ENCODE data around the gene LENG8.
"Not testable (repeated sequence)": the region's sequence is repeated elsewhere in the genome, so short reads cannot be mapped to it uniquely, and the experiment has no call there.

Gene LENG8

DNA sequence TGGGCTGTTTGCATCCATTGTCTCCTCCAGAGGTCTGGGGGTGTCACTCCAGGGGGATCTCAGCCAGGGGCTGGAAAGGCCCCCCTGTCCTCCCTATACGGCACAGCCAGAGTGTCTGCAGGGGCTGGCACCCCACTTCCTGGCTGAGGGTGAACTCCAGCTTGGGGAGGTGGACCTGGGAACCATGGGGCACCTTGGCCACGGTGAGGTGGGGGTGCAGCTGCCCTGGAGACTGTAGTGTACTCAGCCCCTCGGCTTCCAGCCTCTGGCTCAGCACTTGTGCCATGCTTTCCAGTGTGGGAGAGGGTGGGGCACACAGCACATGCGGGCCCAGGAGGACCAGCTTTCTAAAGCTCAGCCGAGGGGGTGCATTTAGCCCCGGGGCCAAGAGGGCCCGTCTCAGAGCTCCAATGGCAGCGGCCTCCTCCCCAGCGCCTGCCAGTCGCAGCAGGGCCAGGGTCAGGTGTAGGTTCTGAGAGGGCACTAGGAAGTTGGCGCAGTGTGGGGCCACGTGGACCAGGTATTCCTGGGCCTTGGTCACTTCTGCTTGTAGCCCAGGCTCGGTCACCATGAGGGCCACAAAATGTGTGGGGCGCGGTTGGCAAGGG is 13.2 kb downstream of the LENG8 start:
- DNase-seq (ENCODE audit: low read depth): no peak

GRCh38 chr19:54462655-54463530 is 13.9 kb downstream of the LENG8 start:
- DNase-seq (ENCODE audit: low read depth): peak; percentile 49

- DNase-seq (ENCODE audit: low read depth): peak; percentile 88
Observed at GRCh38 chr19:54463531-54464043, 14.6 kb downstream of the LENG8 start, which contains the start of gene LENG9. Gene LENG9 (minus strand): TSS chr19:54463778. CDS start chr19:54463526, 252 bp downstream.

GRCh38 chr19:54464044-54464629 is 15.1 kb downstream of the LENG8 start:
- peak; percentile 71 for DNase-seq (ENCODE audit: low read depth)

- peak; percentile 57 for DNase-seq (ENCODE audit: low read depth)
Observed at GRCh38 chr19:54464630-54465425, 15.8 kb downstream of the LENG8 start.

- DNase-seq (ENCODE audit: low read depth): no peak
Observed at GRCh38 chr19:54465426-54466109, 16.6 kb downstream of the LENG8 start.

DNA sequence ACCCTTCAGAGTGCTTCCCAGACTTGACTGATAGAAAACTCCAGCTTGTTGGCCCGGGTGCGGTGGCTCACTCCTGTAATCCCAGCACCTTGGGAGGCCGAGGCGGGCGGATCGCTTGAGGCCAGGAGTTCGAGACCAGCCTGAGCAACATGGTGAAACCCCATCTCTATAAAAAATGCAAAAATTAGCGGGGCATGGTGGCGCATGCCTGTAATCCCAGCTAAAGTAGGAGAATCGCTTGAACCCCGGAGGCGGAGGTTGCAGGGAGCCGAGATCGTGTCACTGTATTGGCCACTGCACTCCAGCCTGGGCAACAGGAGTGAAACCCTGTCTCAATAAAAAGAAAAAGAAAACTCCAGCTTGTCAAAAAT is 17.1 kb downstream of the LENG8 start:
- DNase-seq (ENCODE audit: low read depth): not testable (repeated sequence)

DNA sequence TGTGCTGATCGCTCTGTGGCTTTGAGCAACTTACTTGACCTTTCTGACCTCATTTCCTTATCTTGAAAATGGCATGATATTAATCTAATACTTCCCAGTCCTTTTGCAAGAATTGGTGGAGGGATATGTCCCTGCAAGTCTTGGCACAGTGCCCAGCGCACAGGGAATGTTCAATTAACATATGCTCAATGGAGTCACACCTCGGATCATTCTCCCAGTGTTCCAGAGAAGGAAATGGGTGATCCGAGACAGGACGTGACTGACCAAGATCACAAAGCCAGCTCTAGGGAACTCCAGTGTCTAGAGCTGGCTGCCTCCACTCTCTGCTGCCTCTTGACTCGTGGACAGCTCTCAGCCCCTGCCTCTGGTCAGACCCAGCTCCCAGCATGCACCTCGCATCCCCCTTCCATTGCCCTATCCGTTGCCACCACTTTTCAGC is 20.5 kb downstream of the LENG8 start:
- no peak for DNase-seq (ENCODE audit: low read depth)

GRCh38 chr19:54470276-54470887 is 21.4 kb downstream of the LENG8 start:
- DNase-seq (ENCODE audit: low read depth): no peak

DNA sequence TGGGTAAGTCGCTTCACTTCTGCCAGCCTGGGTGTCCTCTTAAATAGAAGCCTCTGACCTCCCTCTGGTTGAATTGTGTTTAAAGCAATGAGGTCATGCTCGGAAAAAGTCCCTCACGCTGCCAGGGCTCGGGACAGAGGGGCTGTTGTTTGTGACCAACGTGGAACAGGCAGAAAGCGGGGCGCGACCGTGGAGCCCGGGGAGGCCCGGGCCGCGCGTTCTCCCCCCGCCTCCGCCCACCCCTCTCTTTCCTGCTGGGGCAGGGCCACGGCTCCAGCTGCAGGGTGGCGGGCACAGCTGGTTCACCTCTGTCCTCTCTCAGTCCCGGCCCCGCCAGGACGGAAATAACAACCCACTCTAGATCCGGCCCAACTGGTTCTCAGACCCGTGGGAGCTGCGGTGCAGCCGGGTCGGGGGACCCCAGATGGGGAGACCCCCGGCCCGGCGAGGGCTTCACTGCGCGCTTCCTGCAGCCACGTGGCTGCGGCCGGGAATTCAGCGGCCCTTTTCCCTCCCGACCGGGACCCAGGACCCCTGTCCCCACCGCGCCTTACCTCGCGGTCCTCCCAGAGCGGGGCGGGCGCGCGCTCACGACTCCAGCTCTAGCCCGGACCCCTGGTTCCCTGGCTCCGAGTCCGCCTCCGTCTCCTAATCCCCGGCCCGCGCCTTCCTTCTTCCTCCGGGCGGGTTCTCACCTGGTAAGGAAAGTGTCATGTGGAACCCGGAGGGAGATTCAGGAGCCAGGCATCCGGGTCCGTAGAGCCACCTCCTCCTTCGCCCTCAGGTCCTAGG is 22.2 kb downstream of the LENG8 start:
- no peak for DNase-seq (ENCODE audit: low read depth)

DNA sequence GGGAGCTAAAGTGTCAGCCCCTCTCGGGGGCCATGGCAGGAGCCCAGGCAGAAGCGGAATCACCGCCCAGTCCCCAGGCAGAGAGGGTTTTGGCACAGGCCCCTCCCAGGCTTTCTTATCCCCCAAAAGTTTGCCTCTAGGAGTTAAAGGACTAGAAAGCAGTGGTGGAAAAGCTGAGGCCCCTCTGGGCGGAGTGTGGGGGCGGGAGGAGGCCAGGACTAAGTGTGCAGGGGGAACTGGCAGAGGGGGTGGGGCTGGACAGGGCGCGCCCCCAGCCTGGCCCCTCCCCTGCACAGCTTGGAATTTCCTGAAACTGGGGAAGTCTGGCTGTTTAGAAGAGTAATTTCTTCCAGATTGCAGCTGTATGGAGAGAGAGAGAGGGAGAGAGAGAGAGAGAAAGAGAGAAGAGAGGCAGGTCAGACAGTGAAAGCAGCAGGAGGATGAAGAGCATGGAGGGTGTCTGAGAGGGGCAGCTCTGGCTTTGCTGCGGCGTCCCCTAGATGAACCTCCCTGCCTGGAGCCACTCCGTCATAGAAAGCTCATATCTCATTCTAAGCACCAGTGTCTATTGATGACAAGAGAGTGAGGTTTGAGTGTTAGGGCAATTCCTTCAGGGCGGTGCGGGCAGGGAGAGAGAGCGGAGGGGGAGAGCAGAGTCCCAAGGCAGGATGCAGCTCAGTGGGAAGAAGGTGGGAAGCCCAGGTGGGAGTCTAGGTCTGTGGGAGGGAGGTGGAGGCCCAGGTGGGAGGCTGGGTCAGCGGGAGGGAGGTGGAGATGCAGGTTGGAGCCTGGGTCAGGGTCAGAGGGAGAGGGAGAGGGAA is 24.3 kb downstream of the LENG8 start, which contains the start of gene CDC42EP5:
TSS of gene CDC42EP5 (minus strand) at position 226 of the 821 bp plus-strand sequence. CDS start 7,749 bp downstream, outside the sequence.
- DNase-seq (ENCODE audit: low read depth): no peak

- DNase-seq (ENCODE audit: low read depth): no peak
Observed at GRCh38 chr19:54473892-54474372, 24.9 kb downstream of the LENG8 start.

- no peak for DNase-seq (ENCODE audit: low read depth)
Observed at GRCh38 chr19:54475706-54476105, 26.7 kb downstream of the LENG8 start.

DNA sequence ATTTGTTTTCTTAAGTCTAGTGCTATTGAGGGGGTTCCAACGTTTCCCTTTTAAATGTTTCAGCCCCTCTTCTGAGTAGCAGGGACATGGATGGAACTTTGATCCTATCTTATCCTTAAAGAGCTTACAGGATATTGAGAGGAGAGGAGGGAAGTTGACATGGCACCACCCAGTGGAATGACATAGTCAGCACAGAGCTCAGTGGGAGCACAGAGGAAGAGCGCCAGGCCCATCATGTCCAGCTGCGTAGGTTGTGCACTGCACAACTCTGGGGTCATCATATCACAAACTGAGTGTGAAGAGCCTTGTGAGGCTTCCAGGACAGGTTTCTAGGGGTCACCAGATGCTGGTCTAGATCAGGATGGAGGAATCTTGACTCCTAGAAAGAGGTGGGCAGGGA is 28.7 kb downstream of the LENG8 start:
- DNase-seq (ENCODE audit: low read depth): no peak

GRCh38 chr19:54478677-54479266 is 29.8 kb downstream of the LENG8 start:
- DNase-seq (ENCODE audit: low read depth): no peak

GRCh38 chr19:54480051-54480450 is 31.1 kb downstream of the LENG8 start:
- no peak for DNase-seq (ENCODE audit: low read depth)

DNA sequence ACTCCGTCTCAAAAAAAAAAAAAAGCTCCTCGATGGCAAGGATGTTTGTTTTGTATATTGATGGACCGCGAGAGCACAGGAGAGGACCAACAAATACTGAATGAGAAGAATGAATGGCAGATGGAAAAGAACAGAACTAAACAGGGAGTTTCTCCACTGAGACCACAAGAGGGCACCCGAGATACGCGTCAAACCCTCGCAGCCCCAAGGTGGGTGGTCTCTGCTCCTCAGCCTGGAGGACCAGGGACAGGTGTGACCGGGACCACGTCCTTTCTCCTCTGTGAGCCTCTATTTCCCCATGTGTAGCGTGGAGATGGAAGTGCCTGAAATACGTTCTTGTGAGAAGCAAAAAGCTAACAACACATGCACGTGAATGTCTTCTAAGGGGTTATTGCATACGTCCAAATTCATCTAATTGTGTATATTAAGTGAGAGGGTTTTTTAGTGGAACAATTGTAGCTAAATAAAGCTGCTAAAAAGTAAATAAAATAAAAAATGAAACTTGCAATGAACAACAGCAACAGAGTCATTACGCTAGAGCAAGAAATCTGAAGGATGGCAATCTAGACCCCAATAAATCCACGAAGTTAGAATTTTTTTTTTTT is 32.4 kb downstream of the LENG8 start:
- no peak for DNase-seq (ENCODE audit: low read depth)

DNA sequence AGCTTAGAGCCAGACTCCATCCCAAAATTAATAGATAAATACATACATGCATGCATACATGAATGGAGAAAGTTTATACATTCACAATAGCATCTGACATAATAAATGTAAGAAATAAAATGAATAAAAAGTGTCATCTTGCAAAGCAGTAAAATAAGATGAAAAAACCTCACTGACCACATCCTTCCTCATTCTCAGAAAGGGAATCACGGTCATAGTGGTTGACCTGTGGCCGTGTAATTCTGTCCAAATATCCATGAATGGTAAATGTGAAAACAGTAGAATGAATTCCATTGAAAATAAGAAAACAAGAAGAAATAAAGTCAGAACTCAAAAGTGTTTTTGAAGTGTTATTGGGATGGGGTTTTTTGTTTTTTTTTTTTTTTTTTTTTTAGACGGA is 33.9 kb downstream of the LENG8 start:
- DNase-seq (ENCODE audit: low read depth): no peak
